Fibroblast of skin of right biceps (primary cell): ENCODE results near the gene KMT5C.
A peak's percentile ranks its signal among the peaks of the same experiment; 100 is the strongest.

Experiments
- DNase-seq: peaks from one replicate; pipeline ENCODE4 v3.0.0-alpha.2; 2013

Gene KMT5C

GRCh38 chr19:55389386-55390317, 50.0 kb downstream of the KMT5C start:
- DNase-seq, result no peak

GRCh38 chr19:55390461-55390880, 50.8 kb downstream of the KMT5C start:
- no peak for DNase-seq

- DNase-seq, result no peak
These were observed 51.6 kb downstream of the KMT5C start for GRCh38 chr19:55391191-55391670.

GRCh38 chr19:55391702-55392615, 52.3 kb downstream of the KMT5C start:
- peak; percentile 30 for DNase-seq

- DNase-seq, result no peak
These were observed 53.4 kb downstream of the KMT5C start for GRCh38 chr19:55392820-55393761.
